GM23338 (cell line): Measurements from ENCODE around the gene UBE2Q2. TPM values are rescaled to one million over a fixed set of nuclear protein-coding genes. Genes with fewer than 3 reads are reported as not detected.

ENCODE experiments used
- ATAC-seq: fragments of 200-7000 bp; cut with Tn5 transposase; 3 replicates; pipeline ENCODE4 v1.9.1; 2020
- DNase-seq: peaks from one replicate; pipeline ENCODE4 v3.0.0-alpha.2; 2015; ENCODE audit warnings: low spot score
- H2AFZ ChIP-seq: fragments of 200-600 bp; sonication (generic); 2 replicates; pipeline ENCODE4 v1.8.0; 2016; ENCODE audit warnings: antibody characterized with exemption, mild to moderate bottlenecking, moderate library complexity
- H3F3A ChIP-seq: fragments of 200-600 bp; sonication (generic); replicated peaks from 2 replicates; pipeline ENCODE4 v1.8.0; 2017; ENCODE audit warnings: antibody characterized with exemption, mixed run types, low read depth
- H3K27ac ChIP-seq: fragments of 200-600 bp; sonication (generic); 2 replicates; pipeline ENCODE4 v1.6.1; 2016; ENCODE audit warnings: low read depth
- H3K27me3 ChIP-seq: fragments of 200-600 bp; sonication (generic); 2 replicates; pipeline ENCODE4 v1.8.0; 2016; ENCODE audit warnings: mild to moderate bottlenecking, mixed run types, moderate library complexity; ENCODE audit not compliant: insufficient read depth
- H3K36me3 ChIP-seq: fragments of 200-600 bp; sonication (generic); 2 replicates; pipeline ENCODE4 v1.8.0; 2016; ENCODE audit warnings: mild to moderate bottlenecking; ENCODE audit not compliant: insufficient read depth
- H3K4me1 ChIP-seq: fragments of 200-600 bp; sonication (generic); 2 replicates; pipeline ENCODE4 v1.8.0; 2016; ENCODE audit warnings: mild to moderate bottlenecking, moderate library complexity; ENCODE audit not compliant: insufficient read depth
- H3K4me2 ChIP-seq: fragments of 200-600 bp; sonication (generic); 2 replicates; pipeline ENCODE4 v1.7.1; 2017; ENCODE audit warnings: mixed run types
- H3K4me3 ChIP-seq: fragments of 200-600 bp; sonication (generic); 2 replicates; pipeline ENCODE4 v1.6.1; 2016; ENCODE audit warnings: mixed run types
- H3K79me2 ChIP-seq: fragments of 200-600 bp; sonication (generic); replicated peaks from 2 replicates; pipeline ENCODE4 v1.8.0; 2017; ENCODE audit warnings: mild to moderate bottlenecking; ENCODE audit not compliant: insufficient read depth
- H3K9me2 ChIP-seq: fragments of 200-600 bp; sonication (generic); 2 replicates; pipeline ENCODE4 v1.8.0; 2017; ENCODE audit not compliant: insufficient read depth
- H4K20me1 ChIP-seq: fragments of 200-600 bp; sonication (generic); replicated peaks from 2 replicates; pipeline ENCODE4 v1.8.0; 2017; ENCODE audit warnings: mild to moderate bottlenecking; ENCODE audit not compliant: insufficient read depth
- H3K27ac Mint-ChIP-seq: 2 replicates; pipeline ENCODE4 v1.8.0; 2020; ENCODE audit warnings: inconsistent platforms, mild to moderate bottlenecking, moderate library complexity, mixed read lengths
- H3K27me3 Mint-ChIP-seq: 3 replicates; pipeline ENCODE4 v1.8.0; 2022; ENCODE audit warnings: low read depth, mild to moderate bottlenecking, moderate library complexity, mixed read lengths, inconsistent platforms; ENCODE audit not compliant: insufficient read depth, poor library complexity
- H3K36me3 Mint-ChIP-seq: 3 replicates; pipeline ENCODE4 v1.8.0; 2021; ENCODE audit warnings: low read depth, mild to moderate bottlenecking, inconsistent platforms, moderate library complexity, mixed read lengths
- H3K4me1 Mint-ChIP-seq: 3 replicates; pipeline ENCODE4 v1.8.0; 2020; ENCODE audit warnings: mild to moderate bottlenecking, inconsistent platforms, mixed read lengths
- H3K4me3 Mint-ChIP-seq: 3 replicates; pipeline ENCODE4 v1.8.0; 2021; ENCODE audit warnings: moderate library complexity, mild to moderate bottlenecking, inconsistent platforms, mixed read lengths
- H3K9me3 Mint-ChIP-seq: 3 replicates; pipeline ENCODE4 v1.8.0; 2020; ENCODE audit warnings: moderate library complexity, mild to moderate bottlenecking, inconsistent platforms, mixed read lengths
- CTCF ChIP-seq, 2 experiments: fragments of 200-600 bp in 1 of 2; sonication (generic) in 1 of 2; conservative IDR thresholded peaks; 2 replicates each; pipeline versions ENCODE4 v1.5.1 to v1.6.1; 2016 to 2017; ENCODE audit warnings: antibody characterized with exemption in 2 of 2, low read depth in 2 of 2, mild to moderate bottlenecking in 2 of 2, moderate library complexity in 1 of 2
- POLR2AphosphoS5 ChIP-seq: IDR thresholded peaks from 2 replicates; pipeline ENCODE4 v1.6.1; 2016; ENCODE audit warnings: antibody characterized with exemption, low read depth
- REST ChIP-seq: IDR thresholded peaks from one replicate; pipeline ENCODE4 v1.6.1; 2018; ENCODE audit warnings: antibody characterized with exemption; ENCODE audit not compliant: unreplicated experiment
- STAT1 ChIP-seq: IDR thresholded peaks from one replicate; pipeline ENCODE4 v1.6.1; 2016; ENCODE audit warnings: antibody characterized with exemption; ENCODE audit not compliant: unreplicated experiment
- ZNF114 ChIP-seq: fragments of 250-450 bp; sonication (Bioruptor Pico); IDR thresholded peaks from 2 replicates; pipeline ENCODE4 v1.5.0; 2020; ENCODE audit warnings: mild to moderate bottlenecking, moderate library complexity
- ZNF462 ChIP-seq: fragments of 250-450 bp; sonication (Bioruptor Pico); IDR thresholded peaks from 2 replicates; pipeline ENCODE4 v1.5.0; 2020; ENCODE audit warnings: mild to moderate bottlenecking, moderate library complexity
- polyA plus RNA-seq: library from polyadenylated mRNA; unstranded; fragments of >200 nt; fragmentation: Nextera tagmentation; extraction: Ambion mirVana; gene quantifications from 2 replicates; pipeline ENCODE4 v1.2.1, GENCODE V29; 2016
- total RNA-seq: library from RNA; depleted of rRNA; stranded (reverse); fragments of >200 nt; shearing (Covaris generic); gene quantifications from 2 replicates; pipeline ENCODE4 v1.2.3, GENCODE V29; 2014

UBE2Q2 gene
- total and polyA plus RNA-seq, 2 experiments from 2014 or later: 23.7 to 29.3 TPM

GRCh38 chr15:75843678-75844581 lies 683 bp downstream of the UBE2Q2 start:
- Mint-ChIP-seq H3K27me3 (peaks cover 10% of the 10 kb centered on the region), H3K4me3 (peak overlapping the region; percentile 96), H3K36me3 (peaks cover 20% of the 10 kb centered on the region), H3K4me1 (peaks cover 40% of the 10 kb centered on the region), H3K27ac (peak overlapping the region; percentile 81), H3K9me3 (no peaks in the 10 kb centered on the region; the same call in 2 of the 3 replicates)
- peak overlapping the region; percentile 91 for H3K4me2 ChIP-seq
- no peaks in the 10 kb centered on the region for H3K9me2 ChIP-seq
- ATAC-seq (peak; percentile 61), DNase-seq (peak; percentile 58)
- H3K4me1 ChIP-seq: peaks cover 46% of the 10 kb centered on the region
- H3K27me3 ChIP-seq: peaks cover 18% of the 10 kb centered on the region
- H3K36me3 ChIP-seq: no peaks in the 10 kb centered on the region
- TF ChIP-seq STAT1: no peak
- no peak for TF ChIP-seq ZNF114
- TF ChIP-seq POLR2AphosphoS5: peak; percentile 45; the same call in 1 of the 2 replicates
- H4K20me1 ChIP-seq: peaks cover 15% of the 10 kb centered on the region; the same call in 1 of the 2 replicates
- H3K79me2 ChIP-seq: peaks cover 50% of the 10 kb centered on the region
- no peaks in the 10 kb centered on the region for H3F3A ChIP-seq
- H3K27ac ChIP-seq: peak overlapping the region; percentile 60; the same call in 1 of the 2 replicates
- peak overlapping the region; percentile 74; the same call in 1 of the 2 replicates for H2AFZ ChIP-seq
- peak overlapping the region; percentile 87 for H3K4me3 ChIP-seq

GRCh38 chr15:75844629-75845335 lies 1.5 kb downstream of the UBE2Q2 start:
- peaks cover 20% of the 10 kb centered on the region for H3K36me3 Mint-ChIP-seq
- H3K27ac Mint-ChIP-seq: peak overlapping the region; percentile 81; the same call in 1 of the 2 replicates
- no peak overlapping the region for H2AFZ ChIP-seq
- H3K4me1 Mint-ChIP-seq: peaks cover 46% of the 10 kb centered on the region
- DNase-seq (no peak), ATAC-seq (no peak)
- no peaks in the 10 kb centered on the region for H3K9me2 ChIP-seq
- 0 out of 2 replicates have a peak overlapping the region, but pooled peaks have one; percentile 60 for H3K27ac ChIP-seq
- peaks cover 22% of the 10 kb centered on the region for H4K20me1 ChIP-seq
- H3K4me3 Mint-ChIP-seq: peak overlapping the region; percentile 96
- peak overlapping the region; percentile 87 for H3K4me3 ChIP-seq
- no peaks in the 10 kb centered on the region; the same call in 2 of the 3 replicates for H3K9me3 Mint-ChIP-seq
- no peaks in the 10 kb centered on the region for H3F3A ChIP-seq
- H3K36me3 ChIP-seq: no peaks in the 10 kb centered on the region
- peak overlapping the region; percentile 91 for H3K4me2 ChIP-seq
- peaks cover 18% of the 10 kb centered on the region for H3K27me3 ChIP-seq
- H3K27me3 Mint-ChIP-seq: peaks cover 10% of the 10 kb centered on the region
- peaks cover 46% of the 10 kb centered on the region for H3K4me1 ChIP-seq
- peaks cover 59% of the 10 kb centered on the region for H3K79me2 ChIP-seq
- TF ChIP-seq ZNF462 (CRISPR knock-in tag): no peak
- no peak for TF ChIP-seq CTCF (conservative IDR thresholded peaks at IDR 0.05; ENCODE audit: low read depth in 2 of 2)
- no peak for TF ChIP-seq REST
- TF ChIP-seq ZNF114: no peak
